NT2/D1 (cell line): Measurements from ENCODE around the gene SLC5A3.

Experiments used
- DNase-seq: peaks from one replicate; pipeline ENCODE4 v3.0.0-alpha.2; 2011; ENCODE audit warnings: low read depth, low spot score
- H3K27me3 ChIP-seq: 2 replicates; pipeline ENCODE4 v1.6.0; 2011; ENCODE audit warnings: mild to moderate bottlenecking; ENCODE audit not compliant: insufficient read length, insufficient read depth
- H3K36me3 ChIP-seq: 2 replicates; pipeline ENCODE4 v1.6.1; 2011; ENCODE audit warnings: mild to moderate bottlenecking, low read length, mixed read lengths; ENCODE audit not compliant: insufficient read depth, insufficient read length
- H3K4me1 ChIP-seq: 2 replicates; pipeline ENCODE4 v1.5.1; 2011; ENCODE audit not compliant: insufficient read depth, insufficient read length
- H3K4me3 ChIP-seq: 2 replicates; pipeline ENCODE4 v1.5.1; 2011; ENCODE audit warnings: low read depth; ENCODE audit not compliant: insufficient read length
- H3K9ac ChIP-seq: 2 replicates; pipeline ENCODE4 v1.6.0; 2011; ENCODE audit warnings: low read depth; ENCODE audit not compliant: insufficient read length
- H3K9me3 ChIP-seq: 2 replicates; pipeline ENCODE4 v1.5.1; 2011; ENCODE audit warnings: mild to moderate bottlenecking, low read length; ENCODE audit not compliant: insufficient read depth
- SUZ12 ChIP-seq: IDR thresholded peaks from 2 replicates; pipeline ENCODE4 v1.6.1; 2011; ENCODE audit not compliant: insufficient read length, insufficient read depth; ENCODE audit errors: extremely low read depth
- YY1 ChIP-seq: IDR thresholded peaks from 2 replicates; pipeline ENCODE4 v1.6.1; 2011; ENCODE audit not compliant: insufficient read length, insufficient read depth
- ZNF274 ChIP-seq: IDR thresholded peaks from 2 replicates; pipeline ENCODE4 v1.6.1; 2011; ENCODE audit warnings: mild to moderate bottlenecking, low read depth, low read length

Gene SLC5A3

GRCh38 chr21:34071683-34072082, 1.7 kb upstream of the SLC5A3 start:
- H3K4me3 ChIP-seq: no peak overlapping the region
- no peak for TF ChIP-seq SUZ12
- TF ChIP-seq YY1: no peak
- TF ChIP-seq ZNF274: no peak
- H3K9me3 ChIP-seq: no peaks in the 10 kb centered on the region
- H3K36me3 ChIP-seq: peaks cover 26% of the 10 kb centered on the region
- no peak for DNase-seq
- H3K4me1 ChIP-seq: peaks cover 7% of the 10 kb centered on the region
- H3K9ac ChIP-seq: no peak overlapping the region
- peaks cover 10% of the 10 kb centered on the region for H3K27me3 ChIP-seq

- no peak for TF ChIP-seq ZNF274
- no peak for TF ChIP-seq SUZ12
- TF ChIP-seq YY1: no peak
- no peak for DNase-seq
- Histone ChIP-seq H3K36me3 (peaks cover 33% of the 10 kb centered on the region), H3K9me3 (no peaks in the 10 kb centered on the region), H3K9ac (peak overlapping the region; percentile 74), H3K4me1 (peaks cover 7% of the 10 kb centered on the region), H3K4me3 (peak overlapping the region; percentile 38), H3K27me3 (peaks cover 10% of the 10 kb centered on the region)
These were observed 990 bp upstream of the SLC5A3 start for GRCh38 chr21:34072145-34073031.

GRCh38 chr21:34073749-34074282, 438 bp downstream of the SLC5A3 start:
- no peak for DNase-seq
- peak overlapping the region; percentile 97 for H3K9ac ChIP-seq
- H3K4me1 ChIP-seq: peaks cover 7% of the 10 kb centered on the region

GRCh38 chr21:34074283-34075090, 1.1 kb downstream of the SLC5A3 start:
- Histone ChIP-seq H3K9ac (peak overlapping the region; percentile 97), H3K4me1 (peaks cover 7% of the 10 kb centered on the region), H3K36me3 (peaks cover 52% of the 10 kb centered on the region), H3K4me3 (peak overlapping the region; percentile 87), H3K27me3 (peaks cover 10% of the 10 kb centered on the region), H3K9me3 (no peaks in the 10 kb centered on the region)
- TF ChIP-seq YY1 (no peak), ZNF274 (no peak), SUZ12 (no peak)
- DNase-seq: no peak

More at GRCh38 chr21:34073749-34074282, 438 bp downstream of the SLC5A3 start:
- Histone ChIP-seq H3K27me3 (peaks cover 10% of the 10 kb centered on the region), H3K4me3 (peak overlapping the region; percentile 87), H3K36me3 (peaks cover 47% of the 10 kb centered on the region), H3K9me3 (no peaks in the 10 kb centered on the region)
- TF ChIP-seq SUZ12 (no peak), ZNF274 (no peak), YY1 (no peak)

- peak overlapping the region; percentile 97 for H3K9ac ChIP-seq
These were observed 1.7 kb downstream of the SLC5A3 start for GRCh38 chr21:34075091-34075425.

GRCh38 chr21:34075760-34076660, 2.6 kb downstream of the SLC5A3 start:
- Histone ChIP-seq H3K27me3 (peaks cover 10% of the 10 kb centered on the region), H3K9me3 (no peaks in the 10 kb centered on the region), H3K4me1 (peaks cover 7% of the 10 kb centered on the region), H3K9ac (peak overlapping the region; percentile 63), H3K4me3 (peak overlapping the region; percentile 4), H3K36me3 (peaks cover 67% of the 10 kb centered on the region)
- no peak for TF ChIP-seq ZNF274
- no peak for TF ChIP-seq SUZ12
- no peak for TF ChIP-seq YY1
- no peak for DNase-seq

More at GRCh38 chr21:34075091-34075425, 1.7 kb downstream of the SLC5A3 start:
- TF ChIP-seq ZNF274 (no peak), YY1 (no peak), SUZ12 (no peak)
- H3K4me3 ChIP-seq: peak overlapping the region; percentile 87
- H3K36me3 ChIP-seq: peaks cover 57% of the 10 kb centered on the region
- peaks cover 7% of the 10 kb centered on the region for H3K4me1 ChIP-seq
- H3K9me3 ChIP-seq: no peaks in the 10 kb centered on the region
- DNase-seq: no peak
- H3K27me3 ChIP-seq: peaks cover 10% of the 10 kb centered on the region
